GM13977 (cell line): ENCODE results near the gene PKP4.

ENCODE experiments used
- DNase-seq: peaks from one replicate; pipeline ENCODE4 v3.0.0; 2012; ENCODE audit warnings: low spot score
- CTCF ChIP-seq: IDR thresholded peaks from 2 replicates; pipeline ENCODE4 v1.5.1; 2012; ENCODE audit warnings: mild to moderate bottlenecking, control low read depth; ENCODE audit not compliant: insufficient read depth; ENCODE audit errors: extremely low read depth, missing control alignments
- in situ Hi-C: fragments of 300-500 bp; cut with MboI; formaldehyde crosslinking; loops from one replicate; pipeline ENCODE4 v1.12.0; 2022; ENCODE audit warnings: low sequenced_read_pairs, low pct_unique_long_range_greater_than_20kb, mixed read lengths, inconsistent platforms; ENCODE audit not compliant: unreplicated experiment

The PKP4 gene

GRCh38 chr2:158582670-158583069, 125.9 kb downstream of the PKP4 start:
- TF ChIP-seq CTCF, result no peak
- no peak for DNase-seq
- in situ Hi-C loops, result no loop called here

- no peak for DNase-seq
- no peak for TF ChIP-seq CTCF
- in situ Hi-C loops, result no loop called here
Measured at GRCh38 chr2:158583923-158584322, 127.2 kb downstream of the PKP4 start.

GRCh38 chr2:158586491-158586890, 129.7 kb downstream of the PKP4 start:
- no peak for TF ChIP-seq CTCF
- DNase-seq, result no peak
- in situ Hi-C loops, result no loop called here

GRCh38 chr2:158589303-158589702, 132.6 kb downstream of the PKP4 start:
- no peak for TF ChIP-seq CTCF
- no peak for DNase-seq
- in situ Hi-C loops, result no loop called here

GRCh38 chr2:158598862-158599517, 142.2 kb downstream of the PKP4 start:
- in situ Hi-C loops, result no loop called here
- no peak for DNase-seq
- TF ChIP-seq CTCF, result no peak

GRCh38 chr2:158599609-158600008, 142.9 kb downstream of the PKP4 start:
- in situ Hi-C loops, result no loop called here
- DNase-seq, result no peak
- TF ChIP-seq CTCF, result no peak
